B cell (primary cell): ENCODE results near the gene SUGCT. TPM values are rescaled to one million over a fixed set of nuclear protein-coding genes. Genes with fewer than 3 reads are reported as not detected.

Experiments
- ATAC-seq: fragments of 200-7000 bp; cut with Tn5 transposase; one replicate; pipeline ENCODE4 v1.10.0; 2021; ENCODE audit warnings: low read depth, mild to moderate bottlenecking, moderate number of reproducible peaks, moderate library complexity
- CTCF ChIA-PET: fragments of 350-600 bp; sonication (Branson Sonifier 250); formaldehyde crosslinking; loops from one replicate; lab custom pipeline; 2021; ENCODE audit warnings: antibody characterized with exemption, inconsistent platforms; lab: Charles Lee
- POLR2A ChIA-PET: fragments of 350-600 bp; sonication (Branson Sonifier 250); formaldehyde crosslinking; loops from one replicate; lab custom pipeline; 2021; ENCODE audit warnings: antibody characterized with exemption; lab: Charles Lee
- DNase-seq: peaks from one replicate; pipeline ENCODE4 v3.0.0; 2013
- H2AFZ ChIP-seq: 2 replicates; pipeline ENCODE4 v1.6.1; 2012; ENCODE audit warnings: mild to moderate bottlenecking, low read depth, low read length; ENCODE audit not compliant: insufficient read depth, poor library complexity, severe bottlenecking
- H3K27ac ChIP-seq, 2 donors: 1 replicate in 1 of 2; 2 replicates in 1 of 2; pipeline ENCODE4 v1.5.1; 2012 to 2013; ENCODE audit warnings: low read length in 2 of 2, mild to moderate bottlenecking in 2 of 2, moderate library complexity in 1 of 2
- H3K27me3 ChIP-seq, 4 experiments: fragments of 200-600 bp in 1 of 4; sonication (generic) in 1 of 4; replicated peaks in 1 of 4; 1 replicate in 2 of 4; 2 replicates in 2 of 4; pipeline versions ENCODE4 v1.6.1 to v1.7.0; 2013 to 2016; ENCODE audit warnings: low read length in 3 of 4, mild to moderate bottlenecking in 2 of 4, mixed read lengths in 1 of 4, moderate library complexity in 1 of 4; ENCODE audit not compliant: insufficient read depth in 4 of 4, control insufficient read depth in 3 of 4; ENCODE audit errors: control extremely low read depth in 1 of 4
- H3K36me3 ChIP-seq, 2 experiments: replicated peaks in 1 of 2; 1 replicate in 1 of 2; 2 replicates in 1 of 2; pipeline versions ENCODE4 v1.6.1 to v1.7.1; 2013; ENCODE audit warnings: low read length in 1 of 2; ENCODE audit not compliant: insufficient read depth in 2 of 2, control insufficient read depth in 1 of 2; ENCODE audit errors: control extremely low read depth in 1 of 2, extremely low read depth in 1 of 2
- H3K4me1 ChIP-seq, 2 donors: fragments of 200-600 bp in 1 of 2; sonication (generic) in 1 of 2; 1 replicate in 1 of 2; 2 replicates in 1 of 2; pipeline versions ENCODE4 v1.5.1 to v1.6.1; 2013 to 2017; ENCODE audit warnings: low read length in 2 of 2; ENCODE audit not compliant: control insufficient read depth in 2 of 2, insufficient read depth in 2 of 2
- H3K4me2 ChIP-seq: replicated peaks from 2 replicates; pipeline ENCODE3; 2012; ENCODE audit warnings: mild to moderate bottlenecking, low read depth, low read length; ENCODE audit not compliant: poor library complexity, severe bottlenecking
- H3K4me3 ChIP-seq, 5 experiments: fragments of 200-600 bp in 1 of 5; sonication (generic) in 1 of 5; 1 replicate in 3 of 5; 2 replicates in 2 of 5; pipeline versions ENCODE4 v1.5.1 to v1.7.0; 2011 to 2016; ENCODE audit warnings: low read length in 4 of 5, mild to moderate bottlenecking in 4 of 5, low read depth in 2 of 5, control low read depth in 1 of 5, moderate library complexity in 1 of 5; ENCODE audit not compliant: insufficient read depth in 1 of 5; ENCODE audit errors: control extremely low read depth in 1 of 5, extremely low read depth in 1 of 5
- H3K79me2 ChIP-seq: fragments of 200-600 bp; sonication (generic); one replicate; pipeline ENCODE4 v1.6.0; 2016; ENCODE audit warnings: low read length; ENCODE audit not compliant: control insufficient read depth, insufficient read depth
- H3K9ac ChIP-seq: fragments of 200-600 bp; sonication (generic); 2 replicates; pipeline ENCODE4 v1.6.1; 2017; ENCODE audit warnings: mild to moderate bottlenecking, low read length, moderate library complexity
- H3K9me3 ChIP-seq, 3 donors: one replicate each; pipeline versions ENCODE4 v1.6.1 to v1.7.1; 2013; ENCODE audit warnings: low read length in 2 of 3; ENCODE audit not compliant: control insufficient read depth in 2 of 3, insufficient read depth in 1 of 3; ENCODE audit errors: control extremely low read depth in 1 of 3
- H4K20me1 ChIP-seq: 2 replicates; pipeline ENCODE4 v1.6.0; 2012; ENCODE audit warnings: mild to moderate bottlenecking, low read length; ENCODE audit not compliant: insufficient read depth, control insufficient read depth, poor library complexity, severe bottlenecking
- H3K27ac Mint-ChIP-seq: one replicate; pipeline ENCODE4 v1.8.0; 2021; ENCODE audit warnings: mixed read lengths
- H3K27me3 Mint-ChIP-seq: one replicate; pipeline ENCODE4 v1.8.0; 2021; ENCODE audit warnings: mixed read lengths
- H3K4me1 Mint-ChIP-seq: one replicate; pipeline ENCODE4 v1.8.0; 2021; ENCODE audit warnings: mixed read lengths
- H3K4me3 Mint-ChIP-seq: one replicate; pipeline ENCODE4 v1.8.0; 2021; ENCODE audit warnings: mixed read lengths
- H3K9me3 Mint-ChIP-seq: one replicate; pipeline ENCODE4 v1.8.0; 2022; ENCODE audit warnings: mixed read lengths; ENCODE audit not compliant: insufficient read depth
- EZH2 ChIP-seq: IDR thresholded peaks from 2 replicates; pipeline ENCODE4 v1.6.1; 2012; ENCODE audit warnings: borderline replicate concordance, low read depth, mild to moderate bottlenecking, moderate library complexity, low read length; ENCODE audit not compliant: insufficient read depth, poor library complexity, severe bottlenecking
- WGBS: methylation state at CpG from one replicate; pipeline ENCODE4 v1.1.5; 2013; ENCODE audit warnings: missing lambda C conversion rate; ENCODE audit not compliant: insufficient coverage; 5-methylcytosine and 5-hydroxymethylcytosine counted together
- intact Hi-C: fragments of 100-400 bp; cut with micrococcal nuclease; formaldehyde crosslinking; loops from one replicate; pipeline ENCODE4 v1.10.0; 2022
- polyA plus RNA-seq: library from polyadenylated mRNA; depleted of rRNA; stranded (reverse); fragments of >200 nt; gene quantifications from 2 replicates; pipeline ENCODE4 v1.2.3, GENCODE V29; 2012
- total RNA-seq, 2 donors: library from RNA; stranded (reverse); fragments of 120-200 nt in 1 of 2; gene quantifications; 1 replicate in 1 of 2; 2 replicates in 1 of 2; pipeline versions ENCODE4 v1.2.3 to v1.2.4, GENCODE V29; 2013 to 2022
- TF ChIP-seq, protein P1 (sequence below): fragments of 200-600 bp; IDR thresholded peaks from one replicate; pipeline ENCODE4 v1.8.0; 2022; ENCODE audit warnings: antibody characterized with exemption, mild to moderate bottlenecking

Gene SUGCT
- total and polyA plus RNA-seq, 2 donors (not counting 1 experiment from before 2014, with no cell fraction given), result 0.19 to 0.86 TPM

DNA sequence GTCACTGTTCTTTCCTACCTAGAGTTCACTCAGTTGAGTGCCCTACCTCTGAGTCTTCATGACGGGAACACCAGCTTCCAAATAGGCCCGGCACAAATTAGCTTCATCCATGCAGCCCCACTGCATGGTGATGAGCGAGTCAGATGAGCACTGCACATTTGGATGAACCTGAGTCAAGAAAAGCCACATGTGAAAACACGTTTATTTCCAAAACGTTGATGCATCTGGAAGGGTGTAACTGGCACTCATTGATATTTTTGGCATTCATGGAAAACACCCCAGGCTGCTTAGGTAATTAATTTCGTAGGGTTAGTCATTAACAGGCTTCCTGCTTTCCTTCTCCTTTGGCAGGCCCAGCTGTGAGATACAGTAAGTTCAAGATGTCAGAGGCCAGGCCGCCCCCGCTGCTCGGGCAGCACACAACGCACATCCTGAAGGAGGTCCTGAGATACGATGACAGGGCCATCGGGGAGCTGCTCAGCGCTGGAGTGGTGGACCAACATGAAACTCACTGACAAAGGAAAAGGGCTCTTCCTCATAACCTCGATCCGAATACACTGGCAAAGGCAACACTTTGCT, 725.2 kb downstream of the SUGCT start:
- Mint-ChIP-seq H3K9me3 (no peaks in the 10 kb centered on the region), H3K4me3 (no peak overlapping the region), H3K4me1 (no peaks in the 10 kb centered on the region), H3K27me3 (no peaks in the 10 kb centered on the region), H3K27ac (no peak overlapping the region)
- no peak overlapping the region for H2AFZ ChIP-seq
- H3K27ac ChIP-seq, result no peak overlapping the region
- no peaks in the 10 kb centered on the region for H3K36me3 ChIP-seq
- ChIA-PET CTCF (no interaction called here), POLR2A (no interaction called here)
- 88% methylated on average over 13 of the region's 15 CpGs for WGBS
- H3K9me3 ChIP-seq, result no peaks in the 10 kb centered on the region
- no peak overlapping the region for H3K9ac ChIP-seq
- H3K79me2 ChIP-seq, result no peaks in the 10 kb centered on the region
- no peaks in the 10 kb centered on the region for H3K4me1 ChIP-seq
- DNase-seq (no peak), ATAC-seq (no peak)
- H3K27me3 ChIP-seq, result no peaks in the 10 kb centered on the region
- intact Hi-C loops, result no loop called here
- no peak overlapping the region for H3K4me3 ChIP-seq
- no peaks in the 10 kb centered on the region for H4K20me1 ChIP-seq
- no peak overlapping the region for H3K4me2 ChIP-seq
- no peak for TF ChIP-seq EZH2
- TF ChIP-seq, protein P1, sequence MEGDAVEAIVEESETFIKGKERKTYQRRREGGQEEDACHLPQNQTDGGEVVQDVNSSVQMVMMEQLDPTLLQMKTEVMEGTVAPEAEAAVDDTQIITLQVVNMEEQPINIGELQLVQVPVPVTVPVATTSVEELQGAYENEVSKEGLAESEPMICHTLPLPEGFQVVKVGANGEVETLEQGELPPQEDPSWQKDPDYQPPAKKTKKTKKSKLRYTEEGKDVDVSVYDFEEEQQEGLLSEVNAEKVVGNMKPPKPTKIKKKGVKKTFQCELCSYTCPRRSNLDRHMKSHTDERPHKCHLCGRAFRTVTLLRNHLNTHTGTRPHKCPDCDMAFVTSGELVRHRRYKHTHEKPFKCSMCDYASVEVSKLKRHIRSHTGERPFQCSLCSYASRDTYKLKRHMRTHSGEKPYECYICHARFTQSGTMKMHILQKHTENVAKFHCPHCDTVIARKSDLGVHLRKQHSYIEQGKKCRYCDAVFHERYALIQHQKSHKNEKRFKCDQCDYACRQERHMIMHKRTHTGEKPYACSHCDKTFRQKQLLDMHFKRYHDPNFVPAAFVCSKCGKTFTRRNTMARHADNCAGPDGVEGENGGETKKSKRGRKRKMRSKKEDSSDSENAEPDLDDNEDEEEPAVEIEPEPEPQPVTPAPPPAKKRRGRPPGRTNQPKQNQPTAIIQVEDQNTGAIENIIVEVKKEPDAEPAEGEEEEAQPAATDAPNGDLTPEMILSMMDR, result no peak

DNA sequence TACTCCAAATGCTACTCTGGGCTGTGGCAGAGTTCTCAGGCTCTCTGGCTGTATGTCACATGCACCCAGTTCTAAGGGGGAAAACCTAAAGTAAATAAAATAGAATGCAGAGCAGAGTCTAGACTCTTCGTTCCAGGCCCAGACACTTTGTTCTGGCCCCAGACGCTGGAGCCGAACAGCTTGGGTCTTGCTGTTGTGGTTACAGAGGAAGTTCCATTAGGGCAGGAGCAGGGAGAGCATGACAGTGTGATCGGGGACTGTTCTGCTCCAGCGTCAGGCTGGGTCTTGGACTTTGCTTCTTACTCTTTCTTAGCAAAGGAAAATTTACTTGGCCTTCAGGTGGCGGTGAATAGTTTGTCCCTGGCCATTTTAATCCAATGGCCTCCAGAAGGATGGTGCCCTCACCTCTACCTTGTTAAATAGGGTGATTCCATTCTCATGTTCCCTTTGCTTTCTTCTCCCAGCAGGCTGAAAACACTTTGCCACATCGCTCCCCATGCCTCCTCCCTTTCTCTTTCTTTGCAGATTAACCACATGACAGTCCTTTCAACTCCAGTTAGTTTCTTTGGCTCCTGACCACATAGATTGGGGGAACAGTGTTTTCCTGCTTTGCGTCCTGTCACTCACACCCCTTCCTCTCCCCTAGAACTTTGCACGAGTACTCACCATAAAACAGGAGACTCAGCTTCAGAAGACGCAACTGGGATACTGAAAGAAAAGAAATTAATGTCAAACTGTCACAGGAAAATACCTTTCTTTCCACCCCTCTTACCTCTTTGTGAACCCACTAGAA, 730.8 kb downstream of the SUGCT start:
- DNase-seq (no peak), ATAC-seq (no peak)
- no peaks in the 10 kb centered on the region for H3K27me3 Mint-ChIP-seq
- Histone ChIP-seq H3K4me3 (no peak overlapping the region), H2AFZ (no peak overlapping the region), H3K27me3 (no peaks in the 10 kb centered on the region), H3K4me1 (no peaks in the 10 kb centered on the region), H3K9me3 (peaks cover 0 to 3% (median 0%) of the 10 kb centered on the region in 3 donors), H3K36me3 (no peaks in the 10 kb centered on the region), H3K79me2 (no peaks in the 10 kb centered on the region), H4K20me1 (no peaks in the 10 kb centered on the region), H3K27ac (no peak overlapping the region), H3K4me2 (no peak overlapping the region), H3K9ac (no peak overlapping the region)
- H3K4me3 Mint-ChIP-seq, result no peak overlapping the region
- H3K9me3 Mint-ChIP-seq, result no peaks in the 10 kb centered on the region
- TF ChIP-seq EZH2, result no peak
- TF ChIP-seq, protein P1, result no peak
- intact Hi-C loops, result no loop called here
- H3K4me1 Mint-ChIP-seq, result no peaks in the 10 kb centered on the region
- ChIA-PET CTCF (no interaction called here), POLR2A (no interaction called here)
- no peak overlapping the region for H3K27ac Mint-ChIP-seq
- WGBS, result 84% methylated on average over 6 of the region's 10 CpGs
